Thyroid gland (tissue), 4 donors: ENCODE results near the gene PRKCE.

ENCODE experiments used
- POLR2A ChIP-seq, 2 donors: fragments of 450-650 bp; IDR thresholded peaks; one replicate each; pipeline ENCODE4 v1.6.1; 2017; ENCODE audit warnings: antibody characterized with exemption in 2 of 2, mild to moderate bottlenecking in 2 of 2, moderate library complexity in 1 of 2
- TF ChIP-seq, protein P1 (sequence below), 6 experiments: fragments of 200-600 bp in 3 of 6; fragments of 450-650 bp in 3 of 6; sonication (generic) in 3 of 6; IDR thresholded peaks; one replicate each; pipeline ENCODE4 v1.5.1; 2016 to 2019; ENCODE audit warnings: antibody characterized with exemption in 6 of 6, mild to moderate bottlenecking in 2 of 6, inconsistent platforms in 1 of 6, moderate library complexity in 1 of 6

DNA sequence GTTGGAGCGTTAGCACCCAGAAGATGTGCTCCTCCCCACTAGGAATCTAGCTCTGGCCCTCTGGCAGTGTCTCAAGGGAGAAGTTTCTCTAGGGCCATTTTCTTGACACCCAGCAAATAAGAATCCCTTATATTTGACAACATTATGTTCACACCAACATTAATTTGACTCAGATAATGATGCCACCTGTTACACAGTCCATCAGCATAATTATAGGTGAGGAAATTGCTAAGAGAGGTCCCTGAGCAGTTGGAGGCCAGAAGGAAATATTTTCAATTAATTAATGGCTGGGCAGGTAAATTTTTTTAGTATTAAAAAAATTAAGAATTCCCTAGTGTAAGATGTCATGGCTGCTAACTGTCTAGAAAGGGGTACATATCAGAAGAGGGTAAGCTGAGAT, 36.5 kb downstream of the PRKCE start:
- TF ChIP-seq, protein P1, sequence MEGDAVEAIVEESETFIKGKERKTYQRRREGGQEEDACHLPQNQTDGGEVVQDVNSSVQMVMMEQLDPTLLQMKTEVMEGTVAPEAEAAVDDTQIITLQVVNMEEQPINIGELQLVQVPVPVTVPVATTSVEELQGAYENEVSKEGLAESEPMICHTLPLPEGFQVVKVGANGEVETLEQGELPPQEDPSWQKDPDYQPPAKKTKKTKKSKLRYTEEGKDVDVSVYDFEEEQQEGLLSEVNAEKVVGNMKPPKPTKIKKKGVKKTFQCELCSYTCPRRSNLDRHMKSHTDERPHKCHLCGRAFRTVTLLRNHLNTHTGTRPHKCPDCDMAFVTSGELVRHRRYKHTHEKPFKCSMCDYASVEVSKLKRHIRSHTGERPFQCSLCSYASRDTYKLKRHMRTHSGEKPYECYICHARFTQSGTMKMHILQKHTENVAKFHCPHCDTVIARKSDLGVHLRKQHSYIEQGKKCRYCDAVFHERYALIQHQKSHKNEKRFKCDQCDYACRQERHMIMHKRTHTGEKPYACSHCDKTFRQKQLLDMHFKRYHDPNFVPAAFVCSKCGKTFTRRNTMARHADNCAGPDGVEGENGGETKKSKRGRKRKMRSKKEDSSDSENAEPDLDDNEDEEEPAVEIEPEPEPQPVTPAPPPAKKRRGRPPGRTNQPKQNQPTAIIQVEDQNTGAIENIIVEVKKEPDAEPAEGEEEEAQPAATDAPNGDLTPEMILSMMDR (IDR thresholded peaks at IDR 0.05): no peak
- TF ChIP-seq POLR2A (IDR thresholded peaks at IDR 0.05): no peak
